Pancreas (tissue), 10 donors: ENCODE results near the gene ATG9A. TPM values are rescaled to one million over a fixed set of nuclear protein-coding genes. Genes with fewer than 3 reads are reported as not detected.
A peak's percentile ranks its signal among the peaks of the same experiment; 100 is the strongest.

ENCODE experiments used
- ATAC-seq, 4 donors: fragments of 200-7000 bp; cut with Tn5 transposase; one replicate each; pipeline versions ENCODE4 v1.8.0 to v1.9.1; 2020; ENCODE audit warnings: mild to moderate bottlenecking in 4 of 4, moderate library complexity in 4 of 4
- DNase-seq, 6 donors: peaks; one replicate each; pipeline ENCODE4 v3.0.0-alpha.2; 2020
- FAIRE-seq: peaks from 2 replicates; lab custom pipeline; 2012; peaks lifted over from hg19 to GRCh38; lab: Jason Lieb, UNC
- H3K27ac ChIP-seq, 4 donors: fragments of 200-600 bp; sonication (generic); 1 replicate in 3 of 4; 2 replicates in 1 of 4; pipeline versions ENCODE4 v1.5.0 to v1.8.0; 2020
- H3K27me3 ChIP-seq, 4 donors: fragments of 200-600 bp; one replicate each; pipeline ENCODE4 v1.8.0; 2021
- H3K36me3 ChIP-seq, 3 donors: fragments of 200-600 bp; sonication (generic) in 1 of 3; one replicate each; pipeline versions ENCODE4 v1.5.0 to v1.8.0; 2020 to 2021
- H3K4me1 ChIP-seq, 3 donors: fragments of 200-600 bp; one replicate each; pipeline ENCODE4 v1.8.0; 2021
- H3K4me3 ChIP-seq, 4 donors: fragments of 200-600 bp; sonication (generic) in 2 of 4; one replicate each; pipeline versions ENCODE4 v1.5.0 to v1.8.0; 2020 to 2021
- H3K9me3 ChIP-seq, 4 donors: fragments of 200-600 bp; one replicate each; pipeline ENCODE4 v1.8.0; 2021
- CTCF ChIP-seq, 4 donors: fragments of 200-600 bp; sonication (generic) in 3 of 4; IDR thresholded peaks; one replicate each; pipeline versions ENCODE4 v1.5.0 to v1.8.0; 2021; ENCODE audit warnings: antibody characterized with exemption in 4 of 4
- WGBS, 2 donors: extraction: QIAGEN DNeasy Blood & Tissue Kit; methylation state at CpG; one replicate each; pipeline ENCODE4 v1.1.7; 2013; 5-methylcytosine and 5-hydroxymethylcytosine counted together
- intact Hi-C, 3 donors: fragments of 100-400 bp; cut with DNase I; formaldehyde crosslinking; loops; one replicate each; pipeline versions ENCODE4 v1.11.1 to v1.14.2; 2022
- polyA plus RNA-seq, 2 donors: library from polyadenylated mRNA; stranded (reverse); fragments of 200-250 nt; gene quantifications; one replicate each; pipeline ENCODE4 v1.2.3, GENCODE V29; 2013
- total RNA-seq, 6 donors: library from RNA; stranded (reverse); fragmentation: NEBNext Ultra II Directional in 4 of 6; extraction: Animal tissue kit (Norgen Biotek cat#: 25700) in 4 of 6; gene quantifications; one replicate each; pipeline versions ENCODE4 v1.2.1 to v1.2.4, GENCODE V29; 2021 to 2023
- donor health status: healthy with polysubstance abuse.
- donor health status: DM: no; HTN: no; CAD: no; lungs with moderate emphysema.
- donor health status: DM: no; HTN: no; CAD: no.
- donor health status: control.
- donor health status: control.
- donor health status: Bipolar disorder and iron deficiency.
- donor health status: DM: yes; HTN: yes; CAD: no.
- donor health status: DM: no; HTN: no; CAD: no.
- donor health status: DM: no; HTN: no; CAD: no.
- donor health status: DM: yes; HTN: yes; CAD: no.

The ATG9A gene
- total and polyA plus RNA-seq, 8 donors = 12.1 to 25.5 (median 18.5) TPM

- 95 to 96% methylated on average over 9 of the region's 9 CpGs for WGBS, 2 donors
These were observed 49.6 kb downstream of the ATG9A start for GRCh38 chr2:219179601-219180465.

DNA sequence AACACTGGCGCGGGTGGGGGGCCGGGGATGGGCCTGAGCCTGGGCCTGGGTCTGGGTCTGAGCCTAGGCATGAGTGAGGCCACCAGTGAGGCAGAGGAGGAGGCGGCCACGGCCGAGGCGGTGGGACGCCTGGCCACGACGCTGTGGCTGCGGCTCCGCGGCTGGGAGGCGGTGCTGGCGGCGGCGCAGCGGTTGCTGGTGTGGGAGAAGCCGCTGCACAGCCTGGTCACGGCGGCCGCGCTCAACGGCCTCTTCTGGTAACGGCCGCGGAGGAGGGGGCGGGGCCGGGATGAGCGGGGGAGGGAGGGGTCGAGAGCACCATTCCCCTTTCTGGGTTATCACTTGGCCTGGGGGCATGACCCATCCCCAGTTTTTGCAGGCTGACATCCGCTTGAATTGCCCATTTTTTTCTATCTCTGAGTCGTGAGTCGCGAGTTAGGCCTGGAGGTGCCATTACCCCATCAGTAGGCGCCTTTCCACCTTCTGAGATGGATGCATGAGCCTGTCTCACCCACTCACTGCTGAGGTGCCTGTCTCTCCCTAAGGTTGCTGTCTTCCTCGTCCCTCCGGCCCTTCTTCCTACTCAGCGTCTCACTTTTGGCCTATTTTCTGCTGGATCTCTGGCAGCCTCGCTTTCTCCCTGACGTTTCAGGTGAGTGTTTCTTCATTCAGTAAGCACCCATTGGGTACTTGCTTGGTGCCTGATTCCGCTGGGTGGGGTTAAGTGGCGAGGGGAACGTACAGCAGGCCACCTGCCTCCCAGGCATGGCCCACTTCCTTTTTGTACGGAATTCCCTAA is 50.9 kb downstream of the ATG9A start:
- 2 to 3% methylated on average over 32 to 45 of the region's 45 CpGs for WGBS, 2 donors
- H3K4me3 ChIP-seq = peak overlapping the region; percentile 90 to 97 (median 94)
- H3K9me3 ChIP-seq = no peaks in the 10 kb centered on the region
- TF ChIP-seq CTCF (IDR thresholded peaks at IDR 0.05) = no peak
- DNase-seq (peak in 5 of 6 donors; percentile 44 to 83 (median 76)), FAIRE-seq (no peak), ATAC-seq (peak in 3 of 4 donors; percentile 2 to 12 (median 3))
- H3K27me3 ChIP-seq = no peaks in the 10 kb centered on the region
- peaks cover 0 to 47% (median 15%) of the 10 kb centered on the region in 3 donors for H3K36me3 ChIP-seq
- peaks cover 15 to 19% (median 17%) of the 10 kb centered on the region in 3 donors for H3K4me1 ChIP-seq
- H3K27ac ChIP-seq = peak overlapping the region; percentile 88 to 99 (median 94)
- intact Hi-C loops = no loop called here

More at GRCh38 chr2:219179601-219180465, 49.6 kb downstream of the ATG9A start:
- intact Hi-C loops = no loop called here
- no peak overlapping the region for H3K27ac ChIP-seq
- peaks cover 15 to 17% (median 17%) of the 10 kb centered on the region in 3 donors for H3K4me1 ChIP-seq
- H3K4me3 ChIP-seq = no peak overlapping the region
- TF ChIP-seq CTCF (IDR thresholded peaks at IDR 0.05) = no peak
- no peak for ATAC-seq
- no peaks in the 10 kb centered on the region for H3K27me3 ChIP-seq
- no peak for FAIRE-seq
- peaks cover 0 to 38% (median 15%) of the 10 kb centered on the region in 3 donors for H3K36me3 ChIP-seq
- DNase-seq = no peak
- H3K9me3 ChIP-seq = no peaks in the 10 kb centered on the region

GRCh38 chr2:219177552-219178376 is 51.7 kb downstream of the ATG9A start, which contains the start of gene RETREG2:
Gene RETREG2 (plus strand): TSS chr2:219178275. CDS start chr2:219178353, 78 bp downstream.
- no peak for TF ChIP-seq CTCF (IDR thresholded peaks at IDR 0.05)

DNA sequence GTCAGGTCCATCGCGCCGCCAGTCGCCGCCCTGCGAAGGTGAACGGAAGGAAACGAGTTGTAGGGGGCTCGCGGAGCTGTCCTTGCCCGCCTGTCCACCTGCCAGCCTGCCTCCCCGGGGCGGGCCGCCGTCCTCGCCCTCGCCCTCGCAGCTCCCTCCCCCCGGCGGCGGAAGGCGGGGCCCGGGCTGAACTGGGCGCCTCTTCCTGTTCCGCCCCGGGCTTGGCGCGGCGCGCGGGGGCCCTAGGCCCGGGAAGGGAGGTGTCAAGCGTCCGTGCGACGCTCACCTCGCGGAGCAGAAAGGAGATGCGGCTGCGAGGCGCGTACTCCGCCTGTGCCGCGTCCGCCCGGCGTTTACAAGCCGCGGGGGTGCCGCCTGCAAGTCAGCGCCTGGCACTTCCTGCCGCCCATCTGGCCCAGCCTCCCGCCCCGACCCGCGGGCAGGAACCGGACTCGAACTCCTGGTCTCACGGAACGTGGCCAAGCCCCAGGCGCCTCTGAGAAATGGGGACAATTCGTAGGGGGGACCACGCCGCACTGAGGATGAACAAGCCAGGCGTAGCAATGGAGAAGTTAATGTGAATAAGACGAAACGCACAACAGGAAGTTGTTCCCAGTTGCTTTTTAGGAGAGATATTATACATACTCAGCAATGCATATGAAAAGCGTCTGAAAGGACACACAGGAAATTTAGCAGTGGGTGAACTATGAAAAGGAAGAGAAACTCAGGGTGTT is 52.5 kb downstream of the ATG9A start, which contains the start of gene CNPPD1:
CNPPD1 (minus strand) TSS at position 108 of the 734 bp plus-strand sequence; CDS start at position 11, 97 bp downstream.
- FAIRE-seq = no peak
- intact Hi-C loops = no loop called here
- no peak for TF ChIP-seq CTCF (IDR thresholded peaks at IDR 0.05)

More at GRCh38 chr2:219177552-219178376, 51.7 kb downstream of the ATG9A start, which contains the start of gene RETREG2:
- peak within 1 kb of the TSS; percentile 88 to 99 (median 94) for H3K27ac ChIP-seq
- no peaks in the 10 kb centered on the region for H3K9me3 ChIP-seq
- WGBS, 2 donors = 0% methylated on average over 65 to 67 of the region's 67 CpGs
- peaks cover 0 to 46% (median 15%) of the 10 kb centered on the region in 3 donors for H3K36me3 ChIP-seq
- ATAC-seq (peak; percentile 78 to 86 (median 78)), FAIRE-seq (no peak), DNase-seq (peak; percentile 79 to 93 (median 88))
- intact Hi-C loops = no loop called here
- peak within 1 kb of the TSS; percentile 90 to 97 (median 94) for H3K4me3 ChIP-seq
- peaks cover 15 to 19% (median 17%) of the 10 kb centered on the region in 3 donors for H3K4me1 ChIP-seq
- no peaks in the 10 kb centered on the region for H3K27me3 ChIP-seq

More for the DNA sequence above, 52.5 kb downstream of the ATG9A start, which contains the start of gene CNPPD1:
- Histone ChIP-seq H3K27ac (peak within 1 kb of the TSS; percentile 88 to 99 (median 94)), H3K36me3 (peaks cover 0 to 46% (median 9%) of the 10 kb centered on the region in 3 donors), H3K9me3 (no peaks in the 10 kb centered on the region), H3K27me3 (no peaks in the 10 kb centered on the region), H3K4me3 (peak within 1 kb of the TSS; percentile 76 to 97 (median 94)), H3K4me1 (peaks cover 15 to 19% (median 17%) of the 10 kb centered on the region in 3 donors)
- DNase-seq = peak; percentile 88 to 96 (median 91)
- ATAC-seq = peak; percentile 87 to 93 (median 87)
- 0 to 1% methylated on average over 63 to 69 of the region's 69 CpGs for WGBS, 2 donors
